Transverse colon (tissue), 4 donors: ENCODE data around the gene TTC23. TPM values are rescaled to one million over a fixed set of nuclear protein-coding genes. Genes with fewer than 3 reads are reported as not detected.

Experiments
- DNase-seq: peaks from one replicate; pipeline ENCODE4 v3.0.0-alpha.2; 2019
- H3K27ac ChIP-seq, 4 donors: fragments of 200-600 bp; sonication (generic); 2 replicates each; pipeline ENCODE4 v1.5.1; 2016 to 2018; ENCODE audit warnings: inconsistent platforms in 4 of 4
- H3K27me3 ChIP-seq: fragments of 200-600 bp; sonication (generic); 2 replicates; pipeline ENCODE4 v1.5.1; 2017; ENCODE audit warnings: inconsistent platforms
- H3K36me3 ChIP-seq, 4 donors: fragments of 200-600 bp; sonication (generic); 2 replicates each; pipeline ENCODE4 v1.5.1; 2017 to 2019; ENCODE audit warnings: inconsistent platforms in 4 of 4
- H3K4me1 ChIP-seq, 4 donors: fragments of 200-600 bp; sonication (generic); 2 replicates each; pipeline ENCODE4 v1.5.1; 2017 to 2020; ENCODE audit warnings: inconsistent platforms in 4 of 4
- H3K4me3 ChIP-seq, 4 donors: fragments of 200-600 bp; sonication (generic); 1 replicate in 1 of 4; 2 replicates in 3 of 4; pipeline versions ENCODE4 v1.5.1 to v1.6.1; 2017 to 2019; ENCODE audit warnings: inconsistent platforms in 4 of 4
- H3K9me3 ChIP-seq, 2 donors: fragments of 200-600 bp; sonication (generic); 2 replicates each; pipeline ENCODE4 v1.5.1; 2017 to 2019; ENCODE audit warnings: inconsistent platforms in 2 of 2
- CTCF ChIP-seq, 5 experiments: fragments of 200-600 bp in 3 of 5; fragments of 450-650 bp in 2 of 5; sonication (generic) in 3 of 5; IDR thresholded peaks; 1 replicate in 2 of 5; 2 replicates in 3 of 5; pipeline ENCODE4 v1.5.1; 2016 to 2017; ENCODE audit warnings: antibody characterized with exemption in 5 of 5, inconsistent platforms in 3 of 5, mild to moderate bottlenecking in 2 of 5, moderate library complexity in 1 of 5
- EP300 ChIP-seq: sonication (generic); formaldehyde crosslinking; IDR thresholded peaks from one replicate; pipeline ENCODE4 v1.6.1; 2017; ENCODE audit warnings: antibody characterized with exemption, low read depth
- POLR2A ChIP-seq: fragments of 450-650 bp; IDR thresholded peaks from one replicate; pipeline ENCODE4 v1.6.1; 2016; ENCODE audit warnings: antibody characterized with exemption, mild to moderate bottlenecking, moderate library complexity
- POLR2AphosphoS5 ChIP-seq, 3 donors: sonication (generic); formaldehyde crosslinking; IDR thresholded peaks; one replicate each; pipeline ENCODE4 v1.6.1; 2016; ENCODE audit warnings: antibody characterized with exemption in 3 of 3
- WGBS, 2 donors: methylation state at CpG; one replicate each; pipeline ENCODE4 v1.1.5; 2018; ENCODE audit warnings: low coverage in 1 of 2; 5-methylcytosine and 5-hydroxymethylcytosine counted together
- in situ Hi-C, 4 donors: fragments of 200-750 bp; cut with MboI; loops; one replicate each; pipeline versions ENCODE4 v1.15.0 to v1.15.1; 2017; ENCODE audit warnings: low sequenced_read_pairs in 3 of 4, low pct_ligation_motif_present in 1 of 4, low pct_unique_long_range_greater_than_20kb in 1 of 4
- intact Hi-C: fragments of 100-400 bp; cut with DNase I; formaldehyde crosslinking; loops from one replicate; pipeline ENCODE4 v1.15.1; 2023; ENCODE audit warnings: low total_unique reads
- total RNA-seq, 4 donors: library from RNA; depleted of rRNA; stranded (reverse); fragments of >200 nt; gene quantifications; one replicate each; pipeline ENCODE4 v1.1.0, GENCODE V29; 2016

The TTC23 gene
- total RNA-seq, 4 donors from 2014 or later: 7.8 to 23.5 (median 12.5) TPM

GRCh38 chr15:99165956-99166689, 83.3 kb downstream of the TTC23 start:
- DNase-seq: no peak
- Histone ChIP-seq H3K36me3 (peaks cover 0 to 4% (median 0%) of the 10 kb centered on the region in 4 donors), H3K27ac (peak overlapping the region; percentile 83 to 92 (median 87)), H3K27me3 (no peaks in the 10 kb centered on the region), H3K4me3 (no peak overlapping the region), H3K9me3 (no peaks in the 10 kb centered on the region), H3K4me1 (peaks cover 5 to 29% (median 8%) of the 10 kb centered on the region in 4 donors)
- TF ChIP-seq CTCF (IDR thresholded peaks at IDR 0.05) (no peak), POLR2AphosphoS5 (IDR thresholded peaks at IDR 0.05) (no peak), POLR2A (no peak), EP300 (no peak)
- intact Hi-C loops (no loop called here), in situ Hi-C loops (no loop called here)
- WGBS, 2 donors: 87 to 95% methylated on average over 10 to 23 of the region's 23 CpGs

- Histone ChIP-seq H3K36me3 (peaks cover 0 to 4% (median 0%) of the 10 kb centered on the region in 4 donors), H3K27me3 (no peaks in the 10 kb centered on the region), H3K9me3 (no peaks in the 10 kb centered on the region), H3K27ac (peak overlapping the region in 3 of 4 donors; percentile 83 to 92 (median 90)), H3K4me3 (no peak overlapping the region), H3K4me1 (peaks cover 4 to 23% (median 8%) of the 10 kb centered on the region in 4 donors)
- in situ Hi-C loops: no loop called here
- no peak for DNase-seq
- intact Hi-C loops: no loop called here
- TF ChIP-seq EP300: no peak
- TF ChIP-seq CTCF (IDR thresholded peaks at IDR 0.05): no peak
- no peak for TF ChIP-seq POLR2AphosphoS5 (IDR thresholded peaks at IDR 0.05)
- 80 to 92% methylated on average over 3 of the region's 3 CpGs for WGBS, 2 donors
Measured at GRCh38 chr15:99165020-99165790, 84.2 kb downstream of the TTC23 start.

GRCh38 chr15:99164119-99164518, 85.3 kb downstream of the TTC23 start:
- in situ Hi-C loops (no loop called here), intact Hi-C loops (no loop called here)
- WGBS, 2 donors: 89 to 96% methylated on average over 3 of the region's 3 CpGs
- no peak overlapping the region for H3K4me3 ChIP-seq
- peaks cover 0 to 4% (median 0%) of the 10 kb centered on the region in 4 donors for H3K36me3 ChIP-seq
- no peaks in the 10 kb centered on the region for H3K27me3 ChIP-seq
- no peak for DNase-seq
- peak overlapping the region in 1 of 4 donors; percentile 3 for H3K27ac ChIP-seq
- no peaks in the 10 kb centered on the region for H3K9me3 ChIP-seq
- H3K4me1 ChIP-seq: peaks cover under 1 to 14% (median 5%) of the 10 kb centered on the region in 4 donors
- TF ChIP-seq CTCF (IDR thresholded peaks at IDR 0.05): no peak
- TF ChIP-seq EP300: no peak
- TF ChIP-seq POLR2A: no peak
- TF ChIP-seq POLR2AphosphoS5 (IDR thresholded peaks at IDR 0.05): no peak
